Activated naive CD8-positive, alpha-beta T cell treated with anti-CD3 and anti-CD28 coated beads, Interleukin-2, amount 50 U/mL, for 16 hours (primary cell): Measurements from ENCODE around the gene SBK1.
"Not testable (repeated sequence)": the region's sequence is repeated elsewhere in the genome, so short reads cannot be mapped to it uniquely, and the experiment has no call there.

Source experiments
- DNase-seq: peaks from one replicate; pipeline ENCODE4 v3.0.0-alpha.2; 2020; ENCODE audit warnings: low read depth, low spot score

SBK1 gene

DNA sequence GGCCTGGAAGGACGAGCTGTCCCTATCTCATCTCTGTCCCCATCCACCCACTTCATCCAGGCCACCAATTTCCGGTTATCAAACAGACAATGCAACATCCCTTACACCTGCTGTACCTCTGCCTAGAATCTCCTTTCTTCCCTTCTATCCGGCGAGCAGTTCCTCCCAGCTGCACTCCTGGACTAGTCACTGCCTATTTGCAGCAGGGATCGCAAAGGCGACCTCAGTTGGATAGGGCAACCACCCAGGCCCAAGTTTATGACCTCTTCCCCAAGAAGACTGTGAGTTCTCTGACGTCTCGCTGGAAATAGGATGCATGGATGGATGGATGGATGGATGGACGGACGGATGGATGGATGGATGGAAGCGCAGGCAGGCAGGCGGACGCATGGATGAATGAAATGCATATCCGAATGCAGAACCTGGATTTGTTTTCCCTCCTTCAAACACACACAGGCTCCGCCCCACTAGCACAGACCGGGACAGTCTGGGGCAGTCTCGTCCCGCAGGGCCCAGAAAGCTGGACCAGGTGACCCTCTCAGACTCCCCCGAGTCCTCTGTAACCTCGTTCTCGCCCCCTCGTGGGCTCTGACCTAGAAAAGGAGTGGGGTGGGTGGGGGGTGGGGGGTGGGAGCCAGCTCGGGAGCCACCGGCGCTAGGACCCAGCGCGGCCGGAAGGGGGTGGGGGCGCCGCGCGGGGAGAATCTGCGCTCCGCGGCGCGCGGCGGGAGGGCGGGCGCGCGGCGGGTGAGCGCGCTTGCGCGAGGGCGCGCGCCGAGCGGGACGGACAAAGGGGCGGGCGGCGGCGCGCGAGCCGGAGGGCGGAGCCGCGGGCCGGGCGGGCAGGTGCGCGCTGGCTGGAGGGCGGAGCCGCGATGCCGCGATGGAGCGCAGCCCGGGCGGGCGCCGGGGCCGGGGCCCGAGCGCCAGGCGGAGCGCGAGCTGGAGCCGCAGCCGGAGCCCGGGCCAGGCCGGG lies at the start of gene SBK1:
TSS of gene SBK1 (plus strand) at position 875 of the 976 bp plus-strand sequence. CDS start 24,867 bp downstream, outside the sequence.
- DNase-seq = peak; percentile 59

DNA sequence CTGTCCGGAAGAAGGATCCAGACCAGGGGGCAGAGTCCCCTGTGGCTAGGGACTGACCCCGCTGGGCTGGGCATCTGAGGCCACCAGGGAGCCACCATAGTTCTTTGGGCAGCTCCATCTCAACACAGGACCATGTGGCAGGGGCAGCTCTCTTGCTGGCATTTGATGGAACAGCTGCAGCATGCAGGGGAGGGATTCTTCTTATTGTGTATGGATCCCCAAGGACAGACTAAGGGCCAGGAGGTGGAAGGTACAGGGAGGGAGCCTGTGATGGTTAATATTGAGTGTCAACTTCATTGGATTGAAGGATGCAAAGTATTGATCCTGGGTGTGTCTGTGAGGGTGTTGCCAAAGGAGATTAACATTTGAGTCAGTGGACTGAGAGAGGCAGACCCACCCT lies 42.8 kb upstream of the SBK1 start:
- DNase-seq = not testable (repeated sequence)

DNA sequence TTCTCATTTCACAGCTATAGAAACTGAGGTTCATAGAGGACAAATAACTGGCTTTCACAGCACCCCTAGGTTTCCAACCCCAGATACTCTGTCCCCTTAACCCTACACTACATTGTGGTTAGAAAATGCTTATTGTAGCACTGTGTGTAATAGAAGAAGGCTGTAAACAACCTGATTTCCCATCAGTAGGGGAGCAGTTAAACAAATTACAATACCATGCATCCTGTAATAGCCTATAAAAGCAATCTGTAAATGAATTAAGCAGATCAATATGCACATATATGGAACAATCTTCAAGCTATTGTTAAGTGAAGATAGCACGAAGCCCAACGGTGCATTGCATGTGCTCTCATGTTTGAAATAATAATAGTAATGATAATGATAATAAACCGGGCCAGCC lies 41.3 kb upstream of the SBK1 start:
- DNase-seq = no peak

DNA sequence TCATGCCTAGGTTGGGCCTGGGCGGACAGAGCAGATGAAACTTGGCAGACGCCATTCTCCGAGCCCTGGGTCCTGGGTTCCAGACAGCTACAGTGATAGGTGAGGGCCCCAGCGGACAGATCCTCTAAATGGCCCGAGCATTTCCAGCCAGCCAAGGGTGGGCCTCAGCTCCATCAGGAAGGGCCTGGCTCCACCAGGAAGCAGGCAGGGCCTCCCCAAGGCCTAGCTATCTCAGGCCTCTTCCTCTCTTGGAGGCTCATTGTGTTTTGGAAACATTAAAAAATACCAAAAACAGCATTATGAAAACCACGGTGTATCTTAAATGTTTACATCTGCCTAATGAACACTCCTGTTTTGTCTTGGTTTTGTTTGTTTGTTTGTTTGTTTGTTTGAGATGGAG lies 38.2 kb upstream of the SBK1 start:
- DNase-seq = no peak

DNA sequence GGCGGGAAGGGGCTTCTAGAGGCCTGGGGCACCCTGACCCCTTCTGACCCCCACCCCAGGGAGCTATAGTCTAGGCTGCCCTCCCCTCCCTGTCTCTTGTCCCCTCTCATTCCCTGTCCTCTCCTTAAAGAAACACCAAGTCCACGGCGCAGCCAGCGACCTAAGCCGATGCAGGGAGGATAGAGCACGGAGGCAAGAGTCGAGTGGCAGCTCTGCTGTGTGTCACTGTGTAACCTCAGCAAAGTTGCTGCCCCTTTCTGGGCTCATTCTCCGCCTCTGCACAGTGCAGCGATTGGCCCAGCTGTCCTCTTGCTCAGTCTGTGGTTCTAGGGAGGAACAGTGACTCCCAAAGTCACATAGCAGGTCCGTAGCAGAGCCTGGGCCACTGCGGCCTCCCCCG lies 36.5 kb upstream of the SBK1 start:
- DNase-seq = no peak

DNA sequence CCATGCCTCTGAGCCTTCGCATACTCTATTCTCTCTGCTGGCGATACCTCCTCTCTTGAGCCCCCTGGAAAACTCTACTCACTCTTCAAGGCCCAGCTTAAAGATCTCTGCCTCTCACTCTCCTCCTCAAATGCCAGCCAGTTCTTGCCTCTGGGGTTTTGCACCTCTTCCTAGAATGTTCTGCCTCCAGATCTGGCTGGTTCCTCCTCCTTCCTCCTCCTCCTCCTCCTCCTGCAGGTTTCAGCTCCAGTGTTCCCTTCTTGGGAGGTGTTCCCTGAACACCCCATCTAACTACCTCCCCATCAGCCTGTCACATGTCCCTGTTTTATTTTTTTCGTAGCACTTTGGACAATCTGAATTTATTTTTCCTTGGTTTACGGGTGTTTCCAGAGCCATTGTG lies 35.1 kb upstream of the SBK1 start:
- no peak for DNase-seq

DNA sequence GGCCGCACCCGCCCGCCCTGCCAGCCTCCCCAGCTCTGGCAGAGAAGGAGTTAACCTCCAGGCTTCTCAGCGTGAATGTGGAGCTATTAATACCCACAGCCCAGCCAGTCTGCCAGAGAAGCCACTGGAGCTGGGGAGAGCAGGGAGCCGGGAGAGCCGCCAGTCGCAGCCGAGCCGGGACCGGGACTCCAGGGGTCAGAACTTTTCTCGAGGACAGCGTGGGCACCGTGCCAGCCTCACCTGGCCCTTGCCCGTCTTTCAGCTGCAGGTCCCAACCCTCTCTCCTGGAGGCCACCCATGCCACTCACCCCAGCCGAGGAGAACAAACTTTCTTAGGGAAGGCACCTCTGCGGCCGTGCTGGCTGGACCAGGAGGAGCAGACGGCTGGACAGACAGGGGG lies 33.8 kb upstream of the SBK1 start:
- DNase-seq = no peak

DNA sequence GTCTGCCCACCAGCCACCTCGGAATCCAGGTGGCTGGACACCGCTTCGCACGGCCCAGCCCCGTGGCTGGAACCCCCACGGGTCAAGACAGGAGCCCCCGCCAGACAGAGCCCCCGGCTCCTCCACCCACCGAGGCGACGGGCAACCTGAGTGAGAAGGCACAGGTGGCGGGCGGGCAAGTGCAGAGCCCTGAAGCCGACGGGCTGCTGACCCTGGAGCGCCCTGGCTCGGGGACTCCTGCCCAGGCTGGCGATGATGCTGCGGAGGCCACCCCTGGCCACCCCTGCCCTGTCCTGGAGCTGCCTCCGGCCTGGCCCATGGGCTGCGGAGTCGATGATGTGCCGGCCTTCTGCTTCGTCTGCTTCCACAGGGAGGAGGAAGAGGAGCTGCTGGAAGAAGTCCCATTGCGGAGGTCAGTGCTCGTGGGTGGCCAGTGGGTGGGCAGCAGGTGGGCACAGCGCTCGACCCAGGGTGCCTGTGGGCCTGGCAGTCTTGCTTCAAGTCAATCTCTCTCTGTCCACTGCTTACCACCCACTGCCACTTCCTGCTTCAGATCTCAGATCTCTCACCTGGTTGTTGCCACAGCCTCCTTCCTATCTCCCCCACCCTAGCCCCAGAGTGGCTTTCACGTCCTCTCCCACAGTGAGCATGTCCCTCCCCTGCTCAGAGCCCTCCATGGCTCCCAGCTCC lies 33.1 kb upstream of the SBK1 start:
- no peak for DNase-seq

DNA sequence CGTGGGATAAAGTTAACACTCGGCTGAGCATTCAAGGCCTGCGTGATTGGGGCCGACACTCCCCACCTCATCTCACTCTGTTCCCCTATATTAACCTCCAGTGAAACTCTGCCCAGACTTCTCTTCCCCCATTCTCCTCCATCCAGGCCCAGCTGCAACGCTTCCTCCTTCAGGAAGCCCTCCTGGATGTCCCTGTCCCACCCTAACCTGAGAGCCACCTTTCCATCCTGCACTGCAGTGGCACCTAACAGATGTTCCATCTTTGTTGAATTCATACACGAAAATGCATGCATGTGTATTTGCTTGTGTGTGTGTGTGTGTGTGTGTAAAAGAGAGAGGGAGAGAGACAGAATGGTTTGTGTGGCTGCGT lies 32.6 kb upstream of the SBK1 start:
- DNase-seq = no peak

DNA sequence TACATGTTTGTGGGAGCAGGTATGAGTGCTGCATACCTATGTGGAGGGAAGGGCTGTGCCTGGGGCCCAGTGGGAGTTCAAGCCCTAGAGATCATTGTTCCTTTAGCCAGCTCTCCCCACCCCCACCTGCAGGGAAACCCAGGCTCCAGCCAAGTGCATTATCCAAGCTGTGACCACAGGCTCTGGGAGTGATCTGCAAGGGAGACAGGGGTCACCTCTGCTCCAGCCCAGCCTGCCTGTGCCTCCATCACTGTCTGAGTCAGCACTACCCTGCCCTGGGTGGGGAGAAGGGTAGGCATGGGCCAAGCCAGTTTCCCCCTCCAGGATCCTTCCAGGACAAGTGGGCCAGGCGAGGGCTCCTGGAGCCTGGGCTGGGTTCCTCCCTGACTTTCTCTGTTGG lies 32.1 kb upstream of the SBK1 start:
- DNase-seq = no peak

DNA sequence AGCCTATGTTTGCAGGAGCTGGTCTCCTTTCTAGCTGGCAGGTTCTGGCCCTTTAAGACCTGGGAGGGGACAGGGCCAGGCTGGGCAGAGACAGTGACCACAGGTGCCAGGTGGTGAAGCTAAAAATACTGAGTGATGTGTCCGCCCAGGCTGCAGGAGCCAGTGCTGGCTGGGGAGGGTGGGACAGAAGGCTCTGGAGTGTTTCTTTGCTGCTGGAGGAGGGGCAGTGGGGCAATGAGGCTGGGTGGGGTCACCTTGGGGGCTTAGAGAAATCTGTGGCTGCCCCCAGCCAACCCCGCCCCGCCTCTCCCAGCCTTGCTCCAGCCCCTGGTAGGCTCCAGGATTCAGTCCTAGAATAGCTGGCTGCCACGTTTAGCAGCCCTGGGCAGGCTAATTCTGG lies 30.4 kb upstream of the SBK1 start:
- no peak for DNase-seq

DNA sequence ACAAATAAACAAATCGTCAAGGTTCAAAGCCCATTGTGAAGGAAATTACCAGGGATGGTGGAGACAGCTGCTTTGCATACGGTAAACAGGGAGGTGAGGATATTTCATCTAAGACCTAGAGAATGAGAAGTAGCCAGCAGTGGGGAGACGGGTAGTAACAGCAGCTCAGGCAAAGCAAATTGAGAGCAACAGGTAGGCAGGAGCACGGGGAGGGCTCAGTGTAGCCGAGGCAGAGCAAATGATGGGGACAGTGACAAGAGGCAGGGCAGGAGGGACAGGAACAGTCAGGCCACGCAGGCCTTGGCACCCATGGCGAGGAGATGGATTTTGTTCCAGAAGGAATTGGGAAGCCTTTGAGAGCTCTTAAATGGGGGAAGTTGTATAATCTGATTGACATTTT lies 29.0 kb upstream of the SBK1 start:
- DNase-seq = no peak

DNA sequence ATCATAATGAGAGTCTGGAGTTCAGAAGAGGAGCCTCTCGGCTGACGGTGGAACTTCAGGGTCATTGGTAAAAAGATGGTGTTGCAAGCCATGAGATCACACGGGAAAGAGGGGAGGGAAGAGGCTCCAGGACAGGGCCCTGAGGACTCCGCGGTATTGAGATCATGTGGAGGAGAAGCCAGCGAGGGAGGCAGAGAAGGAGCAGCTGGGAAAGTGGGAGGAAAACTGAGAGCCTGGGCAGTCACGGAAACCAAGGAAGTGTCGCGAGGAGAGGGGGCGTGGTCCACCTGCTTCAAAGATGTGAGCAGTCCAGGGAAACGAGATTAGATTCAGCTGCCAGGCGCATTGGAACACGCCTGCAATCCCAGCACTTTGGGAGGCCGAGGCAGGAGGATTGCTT lies 27.7 kb upstream of the SBK1 start:
- DNase-seq = no peak

DNA sequence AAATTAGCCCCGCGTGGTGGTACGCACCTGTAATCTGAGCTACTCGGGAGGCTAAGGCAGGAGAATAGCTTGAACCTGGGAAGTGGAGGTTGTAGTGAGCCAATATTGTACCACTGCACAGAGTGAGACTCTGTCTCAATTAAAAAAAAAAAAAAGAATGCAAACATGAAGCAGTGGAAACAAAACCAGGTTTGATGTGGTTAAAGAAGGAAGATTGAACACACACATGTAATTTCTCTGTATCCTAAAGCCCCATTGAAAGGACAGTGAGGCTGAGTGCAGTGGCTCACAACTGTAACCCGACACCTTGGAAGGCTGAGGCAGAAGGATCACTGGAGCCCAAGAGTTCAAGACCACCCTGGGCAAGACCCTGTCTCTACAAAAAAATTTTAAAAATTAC lies 26.5 kb upstream of the SBK1 start:
- no peak for DNase-seq

DNA sequence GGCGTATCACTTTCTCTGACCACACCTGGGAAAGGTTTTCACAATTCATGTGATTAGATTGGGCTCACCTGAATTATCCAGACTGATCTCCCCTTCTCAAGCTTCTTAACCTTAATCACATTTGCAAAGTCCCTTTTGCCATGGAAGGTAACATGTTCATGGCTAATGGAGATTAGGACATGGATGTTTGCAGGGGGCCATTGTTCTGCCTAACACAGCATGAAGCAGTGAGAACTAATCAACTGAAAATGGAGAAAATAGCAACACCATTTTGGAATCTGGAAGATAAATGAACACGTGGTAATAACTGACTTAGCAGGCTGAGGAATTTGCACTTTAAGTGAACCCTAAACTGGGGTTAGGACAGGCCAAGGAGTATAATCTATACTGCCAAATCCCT lies 25.0 kb upstream of the SBK1 start:
- no peak for DNase-seq

DNA sequence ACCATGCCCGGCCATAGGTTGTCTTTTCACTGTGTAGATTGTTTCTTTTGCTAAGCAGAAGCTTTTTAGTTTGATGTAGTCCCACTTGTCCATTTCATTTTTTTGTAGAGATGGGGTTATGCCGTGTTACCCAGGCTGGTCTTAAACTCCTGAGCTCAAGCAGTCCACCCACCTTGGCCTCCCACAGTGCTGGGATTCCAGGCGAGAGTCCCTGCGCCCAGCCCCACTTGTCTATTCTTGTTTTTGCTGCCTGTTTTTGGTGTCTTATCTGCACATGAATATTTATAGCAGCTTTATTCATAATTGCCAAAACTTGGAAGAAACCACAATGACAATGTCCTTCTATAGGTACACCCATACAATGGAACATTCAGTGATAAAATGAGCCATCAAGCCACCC lies 18.8 kb upstream of the SBK1 start:
- DNase-seq = no peak

DNA sequence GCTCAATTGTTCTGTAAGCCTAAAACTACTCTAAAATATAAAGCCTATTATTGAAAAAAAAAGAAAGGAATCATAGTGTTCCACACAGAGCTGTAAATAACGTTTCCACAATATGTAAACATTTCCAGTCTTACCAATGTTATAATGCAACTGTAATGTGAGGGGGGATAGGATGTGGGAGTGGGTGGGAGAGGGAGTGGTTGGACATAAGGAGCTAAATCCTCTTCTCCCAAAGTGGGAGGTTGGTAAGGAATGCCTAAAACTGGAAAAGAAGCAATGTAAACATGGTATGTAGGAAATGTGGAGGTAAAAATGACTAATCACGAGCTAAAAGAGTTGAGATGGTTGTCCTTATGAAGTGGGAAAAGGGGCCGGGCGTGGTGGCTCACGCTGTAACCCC lies 17.6 kb upstream of the SBK1 start:
- no peak for DNase-seq

DNA sequence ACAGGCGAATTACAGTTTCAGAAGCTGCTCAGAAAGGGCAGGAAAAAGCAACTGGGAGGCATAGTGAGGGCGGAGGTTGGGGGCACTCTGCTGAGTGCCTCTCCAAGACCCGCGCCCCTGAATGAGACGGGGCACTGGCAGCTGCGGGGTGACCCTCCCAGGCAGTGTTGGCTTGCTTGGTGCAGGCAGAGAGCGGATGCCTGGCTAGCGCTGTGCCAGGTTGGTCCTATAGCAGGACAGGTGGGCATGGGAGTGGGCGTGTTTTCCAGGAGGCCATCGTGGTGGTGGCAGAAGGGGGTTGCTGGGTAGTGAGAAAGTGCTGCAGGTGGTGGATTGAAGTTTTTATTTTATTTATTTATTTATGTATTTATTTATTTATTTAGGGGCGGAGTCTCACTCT lies 16.0 kb upstream of the SBK1 start:
- no peak for DNase-seq

DNA sequence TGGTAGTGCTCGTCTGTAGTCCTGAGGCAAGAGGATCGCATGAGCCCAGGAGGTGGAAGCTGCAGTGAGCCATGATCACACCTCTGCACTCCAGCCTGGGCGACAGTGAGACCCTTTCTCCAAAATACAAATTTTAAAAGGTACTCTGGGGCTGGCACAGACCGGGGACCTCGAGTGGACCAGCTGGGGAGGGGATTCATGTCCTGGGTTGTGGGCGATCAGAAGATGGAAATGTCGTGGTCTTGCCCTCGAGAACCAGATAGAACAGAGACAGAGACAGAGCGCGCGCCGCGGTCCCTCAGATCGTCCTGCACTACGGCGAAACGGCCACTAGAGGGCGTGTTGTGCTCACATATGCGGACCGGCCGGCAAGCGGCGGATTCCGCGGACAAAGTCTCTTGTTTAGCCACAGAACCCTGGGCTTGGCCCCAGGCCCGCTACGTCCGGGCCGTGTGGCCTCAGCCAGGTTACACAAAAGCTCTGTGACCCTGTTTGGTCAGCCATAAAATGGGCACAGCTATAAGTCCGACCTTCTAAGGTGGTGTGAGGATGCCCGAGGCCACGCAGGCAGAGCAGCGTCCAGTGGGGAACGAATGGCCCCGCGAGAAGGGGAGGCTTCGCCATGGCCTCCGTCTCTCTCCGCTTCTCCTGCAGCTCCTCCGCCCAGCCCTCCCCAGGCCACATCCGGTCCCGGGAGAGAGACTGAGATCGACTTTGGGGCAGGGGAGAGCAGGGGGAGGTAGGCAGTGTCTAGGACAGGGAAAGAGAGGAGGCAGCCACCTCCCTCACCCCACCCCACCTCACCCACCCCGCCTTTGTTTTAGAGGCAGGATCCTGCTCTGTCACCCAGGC lies 14.6 kb upstream of the SBK1 start:
- DNase-seq = peak; percentile 55

DNA sequence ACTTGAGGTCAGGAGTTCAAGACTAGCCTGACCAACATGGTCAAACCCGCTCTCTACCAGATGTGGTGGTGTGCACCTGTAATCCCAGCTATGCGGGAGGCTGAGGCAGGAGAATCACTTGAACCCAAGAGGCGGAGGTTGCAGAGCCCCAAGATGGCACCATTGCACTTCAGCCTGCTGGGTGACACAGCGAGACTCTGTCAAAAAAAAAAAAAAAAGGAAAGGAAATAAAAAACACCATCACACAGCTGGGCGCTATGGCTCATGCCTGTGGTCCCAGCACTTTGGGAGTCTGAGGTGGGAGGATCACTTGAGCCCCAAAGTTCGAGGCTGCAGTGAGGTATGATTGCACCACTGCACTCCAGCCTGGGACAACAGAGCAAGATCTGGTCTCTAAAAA lies 13.3 kb upstream of the SBK1 start:
- DNase-seq = no peak

DNA sequence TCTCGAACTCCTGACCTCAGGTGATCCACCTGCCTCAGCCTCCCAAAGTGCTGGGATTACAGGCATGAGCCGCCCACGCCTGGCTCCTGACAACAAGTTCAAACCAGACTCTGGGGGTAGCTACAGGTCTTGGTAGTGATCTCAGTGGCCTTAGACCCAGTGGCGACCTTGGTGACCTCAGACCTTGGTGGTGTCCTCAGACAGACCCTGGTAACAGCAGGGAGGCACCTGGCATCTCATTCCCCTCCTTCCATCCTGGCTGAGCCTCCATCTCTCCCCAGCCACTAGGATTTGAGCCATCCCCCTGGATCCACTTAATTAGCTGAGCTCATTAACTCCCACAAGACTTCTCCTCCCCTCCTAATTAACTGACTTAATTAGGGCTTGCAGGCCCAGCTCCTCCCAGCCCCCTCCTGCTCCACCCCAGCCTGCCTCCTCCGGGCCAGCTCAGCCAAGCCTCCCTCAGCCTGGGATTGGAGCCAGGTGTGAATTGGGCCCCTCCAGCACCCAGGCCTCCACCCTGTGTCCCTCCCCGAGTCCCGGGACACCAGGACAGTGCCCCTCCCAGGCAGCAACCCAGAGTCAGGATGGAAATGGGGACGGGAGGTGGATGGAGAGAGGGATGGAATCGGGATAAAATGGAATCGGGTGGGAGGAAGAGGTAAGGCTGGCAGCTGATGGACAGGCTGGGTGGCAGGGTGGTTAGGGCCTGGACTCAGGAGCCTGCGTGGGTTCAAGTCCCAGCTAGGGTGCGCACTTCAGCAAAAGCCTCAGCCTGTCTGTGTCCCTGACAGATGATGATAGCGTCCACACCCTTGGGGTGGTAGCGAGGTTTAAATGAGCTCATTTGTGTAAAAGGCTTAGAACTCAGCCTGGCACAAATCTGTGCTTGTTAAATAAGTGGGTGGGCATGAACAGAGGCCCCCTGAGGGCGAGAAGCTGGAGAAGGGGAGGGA lies 11.2 kb upstream of the SBK1 start:
- DNase-seq = no peak
